WTC11 (cell line): ENCODE measurements around the gene RRP36. TPM values are rescaled to one million over a fixed set of nuclear protein-coding genes. Genes with fewer than 3 reads are reported as not detected.
A peak's percentile ranks its signal among the peaks of the same experiment; 100 is the strongest.
"Not testable (repeated sequence)": the region's sequence is repeated elsewhere in the genome, so short reads cannot be mapped to it uniquely, and the experiment has no call there.

Experiments
- ATAC-seq: fragments of 200-7000 bp; cut with Tn5 transposase; 2 replicates; pipeline ENCODE4 v1.10.0; 2021; ENCODE audit warnings: mild to moderate bottlenecking, moderate library complexity
- CTCF ChIA-PET: fragments of 300-600 bp; sonication (Branson Sonifier 250); formaldehyde crosslinking; loops from one replicate; lab custom pipeline; 2021; ENCODE audit warnings: antibody characterized with exemption; lab: Charles Lee
- POLR2A ChIA-PET: fragments of 350-600 bp; sonication (Branson Sonifier 250); formaldehyde crosslinking; loops from one replicate; lab custom pipeline; 2021; ENCODE audit warnings: antibody characterized with exemption; lab: Charles Lee
- DNase-seq: peaks from one replicate; pipeline ENCODE4 v3.0.0; 2021; ENCODE audit warnings: low spot score
- H3K27ac Mint-ChIP-seq: 2 replicates; pipeline ENCODE4 v1.8.0; 2021; ENCODE audit warnings: mixed read lengths
- H3K27me3 Mint-ChIP-seq: 2 replicates; pipeline ENCODE4 v1.8.0; 2021; ENCODE audit warnings: low read depth, mild to moderate bottlenecking, moderate library complexity, mixed read lengths
- H3K36me3 Mint-ChIP-seq: 2 replicates; pipeline ENCODE4 v1.8.0; 2021; ENCODE audit warnings: mixed read lengths
- H3K4me1 Mint-ChIP-seq: 2 replicates; pipeline ENCODE4 v1.8.0; 2022; ENCODE audit warnings: mixed read lengths
- H3K4me3 Mint-ChIP-seq: 2 replicates; pipeline ENCODE4 v1.8.0; 2021; ENCODE audit warnings: mild to moderate bottlenecking, moderate library complexity, mixed read lengths
- H3K9me3 Mint-ChIP-seq: 2 replicates; pipeline ENCODE4 v1.8.0; 2021; ENCODE audit warnings: mixed read lengths
- PRDM15 ChIP-seq: sonication (generic); formaldehyde crosslinking; IDR thresholded peaks from 2 replicates; pipeline ENCODE4 v1.8.0; 2022; ENCODE audit warnings: missing genetic modification reagents
- TP53 ChIP-seq: sonication (generic); formaldehyde crosslinking; IDR thresholded peaks from 2 replicates; pipeline ENCODE4 v1.8.1; 2023; ENCODE audit warnings: mild to moderate bottlenecking, missing genetic modification reagents
- ZNF121 ChIP-seq: sonication (generic); formaldehyde crosslinking; IDR thresholded peaks from 2 replicates; pipeline ENCODE4 v1.8.0; 2023; ENCODE audit warnings: missing genetic modification reagents
- ZNF532 ChIP-seq: fragments of 250-450 bp; sonication (Bioruptor Pico); IDR thresholded peaks from 2 replicates; pipeline ENCODE4 v1.9.0; 2021; ENCODE audit warnings: mild to moderate bottlenecking, borderline replicate concordance
- total RNA-seq: library from RNA; stranded (reverse); gene quantifications from 3 replicates; pipeline ENCODE4 v1.2.3, GENCODE V29; 2021

The RRP36 gene
- total RNA-seq, 1 experiment from 2014 or later = 81.0 TPM

- no peak for TF ChIP-seq ZNF532 (CRISPR knock-in tag)
Observed at GRCh38 chr6:43040542-43041257, 19.3 kb downstream of the RRP36 start (continued).

- peaks cover 56% of the 10 kb centered on the region for H3K36me3 Mint-ChIP-seq
- H3K27ac Mint-ChIP-seq, H3K4me3 Mint-ChIP-seq, H3K4me1 Mint-ChIP-seq, ATAC-seq, H3K27me3 Mint-ChIP-seq, DNase-seq, H3K9me3 Mint-ChIP-seq: not testable (repeated sequence)
- POLR2A ChIA-PET = interaction anchor here (0.7 kb wide), 3 partner anchors 102 to 1075 kb away, joined by 3 to 9 read pairs (median 7); no protein-coding TSS in a partner anchor
- CTCF ChIA-PET = interaction anchor here (0.6 kb wide), 1 partner anchor 129 kb away, joined by 3 read pairs; no protein-coding TSS in a partner anchor
Observed at GRCh38 chr6:43041475-43041874, 20.1 kb downstream of the RRP36 start.

- POLR2A ChIA-PET = no interaction called here
- H3K36me3 Mint-ChIP-seq = peaks cover 48% of the 10 kb centered on the region
Observed at GRCh38 chr6:43043310-43043709, 21.9 kb downstream of the RRP36 start.

GRCh38 chr6:43045371-43045930 lies 24.0 kb downstream of the RRP36 start:
- peaks cover 53% of the 10 kb centered on the region for H3K36me3 Mint-ChIP-seq
- ChIA-PET CTCF (interaction anchor here (1.1 kb wide), 1 partner anchor 98 kb away, joined by 5 read pairs; no protein-coding TSS in a partner anchor), POLR2A (interaction anchor here (0.5 to 0.9 kb wide), 2 partner anchors 14 to 820 kb away, joined by 3 to 5 read pairs; partner anchors contain the start of genes KLC4 and MRPL2)
- H3K4me3 Mint-ChIP-seq = no peak overlapping the region
- no peak for ATAC-seq
- H3K4me1 Mint-ChIP-seq = no peaks in the 10 kb centered on the region
- no peak for DNase-seq
- H3K9me3 Mint-ChIP-seq = no peaks in the 10 kb centered on the region
- TF ChIP-seq ZNF532 (CRISPR knock-in tag) (no peak), ZNF121 (CRISPR knock-in tag) (no peak), TP53 (CRISPR knock-in tag) (no peak)
- no peaks in the 10 kb centered on the region for H3K27me3 Mint-ChIP-seq
- H3K27ac Mint-ChIP-seq = no peak overlapping the region

More at GRCh38 chr6:43043310-43043709, 21.9 kb downstream of the RRP36 start:
- DNase-seq (no peak), ATAC-seq (no peak)
- Mint-ChIP-seq H3K27me3 (no peaks in the 10 kb centered on the region), H3K4me1 (no peaks in the 10 kb centered on the region), H3K4me3 (no peak overlapping the region), H3K27ac (0 out of 2 replicates have a peak overlapping the region, but pooled peaks have one; percentile 16), H3K9me3 (no peaks in the 10 kb centered on the region)
- TF ChIP-seq ZNF121 (CRISPR knock-in tag) (no peak), PRDM15 (CRISPR knock-in tag) (no peak)
- CTCF ChIA-PET = interaction anchor here (0.6 kb wide), 2 partner anchors 13 to 165 kb away, joined by 3 read pairs; no protein-coding TSS in a partner anchor
